Measurements from ENCODE around the gene BARHL1.

GRCh38 chr9:132594412-132594811, 12.0 kb downstream of the BARHL1 start:
- TF ChIP-seq EZH2 (IDR thresholded peaks at IDR 0.05; ENCODE audit: borderline replicate concordance, insufficient read depth, low read length, poor library complexity, severe bottlenecking) (no peak), POLR2AphosphoS5 (IDR thresholded peaks at IDR 0.05) (no peak), CTCF (IDR thresholded peaks at IDR 0.05; ENCODE audit: poor library complexity, severe bottlenecking) (no peak), SMC3 (conservative IDR thresholded peaks at IDR 0.05; ENCODE audit: poor library complexity) (no peak), REST (IDR thresholded peaks at IDR 0.05; ENCODE audit: borderline replicate concordance) (no peak), RAD21 (conservative IDR thresholded peaks at IDR 0.05) (no peak)

Measured in neural cell (in vitro differentiated cells).